ENCODE data around the gene CYRIA.

DNA sequence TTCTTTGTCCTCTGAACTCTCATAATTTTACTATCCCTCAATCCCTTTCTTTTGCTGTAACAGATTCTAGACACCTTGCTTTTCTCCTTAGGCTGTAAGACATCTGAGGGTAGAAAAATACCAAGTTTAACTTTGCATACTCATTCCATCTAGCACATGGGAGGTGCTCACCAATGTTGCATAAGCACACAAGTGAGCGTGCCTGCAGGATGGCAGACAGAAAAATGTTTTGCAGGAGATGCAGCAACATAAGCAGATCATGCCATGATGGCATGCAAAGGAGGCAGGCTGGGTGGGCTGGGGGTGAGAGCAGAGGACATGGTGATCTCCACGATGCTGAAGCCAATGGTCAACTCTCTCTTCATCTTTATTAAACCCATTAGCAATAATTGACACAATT is 24.1 kb downstream of the CYRIA start:
- no peak for TF ChIP-seq MYC (IDR thresholded peaks at IDR 0.05; ENCODE audit: low read depth, low read length)
- no peak for TF ChIP-seq CTCF (IDR thresholded peaks at IDR 0.05; ENCODE audit: extremely low read depth in 1 of 2, insufficient read depth in 1 of 2, low read depth in 1 of 2, low read length in 2 of 2)
- TF ChIP-seq POLR2A (IDR thresholded peaks at IDR 0.05; ENCODE audit: low read depth, low read length) = no peak
- no peak for TF ChIP-seq EZH2 (IDR thresholded peaks at IDR 0.05; ENCODE audit: borderline replicate concordance, low read depth, low read length, severe bottlenecking)
- no peak for TF ChIP-seq POLR2AphosphoS5 (IDR thresholded peaks at IDR 0.05; ENCODE audit: insufficient read depth, low read depth, low read length)
- TF ChIP-seq, protein P1, sequence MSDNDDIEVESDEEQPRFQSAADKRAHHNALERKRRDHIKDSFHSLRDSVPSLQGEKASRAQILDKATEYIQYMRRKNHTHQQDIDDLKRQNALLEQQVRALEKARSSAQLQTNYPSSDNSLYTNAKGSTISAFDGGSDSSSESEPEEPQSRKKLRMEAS (IDR thresholded peaks at IDR 0.05; ENCODE audit: insufficient read depth, insufficient read length) = no peak
